Measurements from ENCODE around the gene SAC3D1.
"Not testable (repeated sequence)": the region's sequence is repeated elsewhere in the genome, so short reads cannot be mapped to it uniquely, and the experiment has no call there.

The SAC3D1 gene

GRCh38 chr11:65008873-65009272 lies 32.1 kb upstream of the SAC3D1 start:
- Histone ChIP-seq H3K27me3 (ENCODE audit: control insufficient read depth in 1 of 2, insufficient read depth in 2 of 2, low read length in 2 of 2) (no peaks in the 10 kb centered on the region), H3K36me3 (ENCODE audit: insufficient read depth, low read length) (no peaks in the 10 kb centered on the region), H3K9me3 (ENCODE audit: low read length) (no peaks in the 10 kb centered on the region), H3K9ac (ENCODE audit: low read length) (no peak overlapping the region), H3K27ac (ENCODE audit: low read depth, low read length) (no peak overlapping the region), H3K4me1 (ENCODE audit: insufficient read depth, low read length) (peaks cover 8% of the 10 kb centered on the region), H3K4me3 (ENCODE audit: low read depth in 1 of 2, low read length in 2 of 2) (no peak overlapping the region)

- H3K9me3 ChIP-seq (ENCODE audit: low read length), result no peaks in the 10 kb centered on the region
- H3K27ac ChIP-seq (ENCODE audit: low read depth, low read length), result peak overlapping the region; percentile 99
- H3K36me3 ChIP-seq (ENCODE audit: insufficient read depth, low read length), result peaks cover 8% of the 10 kb centered on the region
- peak overlapping the region; percentile 82 to 92 for H3K4me3 ChIP-seq (ENCODE audit: low read depth in 1 of 2, low read length in 2 of 2)
- H3K9ac ChIP-seq (ENCODE audit: low read length), result peak overlapping the region; percentile 93
- H3K4me1 ChIP-seq (ENCODE audit: insufficient read depth, low read length), result peaks cover 13% of the 10 kb centered on the region
- H3K27me3 ChIP-seq (ENCODE audit: control insufficient read depth in 1 of 2, insufficient read depth in 2 of 2, low read length in 2 of 2), result no peaks in the 10 kb centered on the region
These were observed 27.7 kb upstream of the SAC3D1 start for GRCh38 chr11:65013130-65013887.

- Histone ChIP-seq H3K9me3 (ENCODE audit: low read length) (no peaks in the 10 kb centered on the region), H3K4me1 (ENCODE audit: insufficient read depth, low read length) (peaks cover 13% of the 10 kb centered on the region), H3K27ac (ENCODE audit: low read depth, low read length) (peak within 1 kb of the TSS; percentile 99), H3K27me3 (ENCODE audit: control insufficient read depth in 1 of 2, insufficient read depth in 2 of 2, low read length in 2 of 2) (no peaks in the 10 kb centered on the region), H3K4me3 (ENCODE audit: low read depth in 1 of 2, low read length in 2 of 2) (peak within 1 kb of the TSS; percentile 82 to 92), H3K36me3 (ENCODE audit: insufficient read depth, low read length) (peaks cover 13% of the 10 kb centered on the region), H3K9ac (ENCODE audit: low read length) (peak within 1 kb of the TSS; percentile 93)
These were observed 26.9 kb upstream of the SAC3D1 start, which contains the start of gene ARL2 for GRCh38 chr11:65013888-65014725. ARL2 (plus strand) TSS chr11:65014160; CDS start chr11:65014208, 48 bp downstream.

GRCh38 chr11:65014726-65015227 lies 26.2 kb upstream of the SAC3D1 start:
- no peaks in the 10 kb centered on the region for H3K27me3 ChIP-seq (ENCODE audit: control insufficient read depth in 1 of 2, insufficient read depth in 2 of 2, low read length in 2 of 2)
- H3K4me1 ChIP-seq (ENCODE audit: insufficient read depth, low read length), result peaks cover 13% of the 10 kb centered on the region
- no peaks in the 10 kb centered on the region for H3K9me3 ChIP-seq (ENCODE audit: low read length)
- H3K4me3 ChIP-seq (ENCODE audit: low read depth in 1 of 2, low read length in 2 of 2), result peak overlapping the region; percentile 82 to 92
- H3K27ac ChIP-seq (ENCODE audit: low read depth, low read length), result peak overlapping the region; percentile 99
- peaks cover 16% of the 10 kb centered on the region for H3K36me3 ChIP-seq (ENCODE audit: insufficient read depth, low read length)
- peak overlapping the region; percentile 39 for H3K9ac ChIP-seq (ENCODE audit: low read length)

- Histone ChIP-seq H3K9ac (ENCODE audit: low read length) (no peak overlapping the region), H3K4me1 (ENCODE audit: insufficient read depth, low read length) (peaks cover 13% of the 10 kb centered on the region), H3K27ac (ENCODE audit: low read depth, low read length) (no peak overlapping the region)
These were observed 24.3 kb upstream of the SAC3D1 start for GRCh38 chr11:65016705-65017104.

GRCh38 chr11:65017937-65018336 lies 23.1 kb upstream of the SAC3D1 start:
- no peak overlapping the region for H3K4me3 ChIP-seq (ENCODE audit: low read depth in 1 of 2, low read length in 2 of 2)
- no peak overlapping the region for H3K9ac ChIP-seq (ENCODE audit: low read length)
- H3K4me1 ChIP-seq (ENCODE audit: insufficient read depth, low read length), result peaks cover 11% of the 10 kb centered on the region
- no peaks in the 10 kb centered on the region for H3K27me3 ChIP-seq (ENCODE audit: control insufficient read depth in 1 of 2, insufficient read depth in 2 of 2, low read length in 2 of 2)
- no peaks in the 10 kb centered on the region for H3K9me3 ChIP-seq (ENCODE audit: low read length)
- H3K36me3 ChIP-seq (ENCODE audit: insufficient read depth, low read length), result peaks cover 32% of the 10 kb centered on the region
- H3K27ac ChIP-seq (ENCODE audit: low read depth, low read length), result no peak overlapping the region

More at GRCh38 chr11:65016705-65017104, 24.3 kb upstream of the SAC3D1 start:
- Histone ChIP-seq H3K27me3 (ENCODE audit: control insufficient read depth in 1 of 2, insufficient read depth in 2 of 2, low read length in 2 of 2) (no peaks in the 10 kb centered on the region), H3K9me3 (ENCODE audit: low read length) (no peaks in the 10 kb centered on the region), H3K4me3 (ENCODE audit: low read depth in 1 of 2, low read length in 2 of 2) (no peak overlapping the region), H3K36me3 (ENCODE audit: insufficient read depth, low read length) (peaks cover 27% of the 10 kb centered on the region)

GRCh38 chr11:65019824-65020223 lies 21.2 kb upstream of the SAC3D1 start:
- no peaks in the 10 kb centered on the region for H3K27me3 ChIP-seq (ENCODE audit: control insufficient read depth in 1 of 2, insufficient read depth in 2 of 2, low read length in 2 of 2)
- peaks cover 6% of the 10 kb centered on the region for H3K4me1 ChIP-seq (ENCODE audit: insufficient read depth, low read length)
- no peak overlapping the region for H3K9ac ChIP-seq (ENCODE audit: low read length)
- H3K4me3 ChIP-seq (ENCODE audit: low read depth in 1 of 2, low read length in 2 of 2), result no peak overlapping the region
- H3K27ac ChIP-seq (ENCODE audit: low read depth, low read length), result no peak overlapping the region
- peaks cover 32% of the 10 kb centered on the region for H3K36me3 ChIP-seq (ENCODE audit: insufficient read depth, low read length)
- no peaks in the 10 kb centered on the region for H3K9me3 ChIP-seq (ENCODE audit: low read length)

- Histone ChIP-seq H3K36me3 (ENCODE audit: insufficient read depth, low read length) (peaks cover 32% of the 10 kb centered on the region), H3K9me3 (ENCODE audit: low read length) (no peaks in the 10 kb centered on the region)
These were observed 20.0 kb upstream of the SAC3D1 start for GRCh38 chr11:65021003-65021402.

GRCh38 chr11:65021509-65021908 lies 19.5 kb upstream of the SAC3D1 start:
- Histone ChIP-seq H3K27me3 (ENCODE audit: control insufficient read depth in 1 of 2, insufficient read depth in 2 of 2, low read length in 2 of 2) (no peaks in the 10 kb centered on the region), H3K4me3 (ENCODE audit: low read depth in 1 of 2, low read length in 2 of 2) (no peak overlapping the region), H3K9ac (ENCODE audit: low read length) (no peak overlapping the region), H3K27ac (ENCODE audit: low read depth, low read length) (no peak overlapping the region), H3K36me3 (ENCODE audit: insufficient read depth, low read length) (peaks cover 32% of the 10 kb centered on the region), H3K4me1 (ENCODE audit: insufficient read depth, low read length) (peaks cover under 1% of the 10 kb centered on the region), H3K9me3 (ENCODE audit: low read length) (no peaks in the 10 kb centered on the region)

More at GRCh38 chr11:65021003-65021402, 20.0 kb upstream of the SAC3D1 start:
- Histone ChIP-seq H3K27me3 (ENCODE audit: control insufficient read depth in 1 of 2, insufficient read depth in 2 of 2, low read length in 2 of 2) (no peaks in the 10 kb centered on the region), H3K9ac (ENCODE audit: low read length) (no peak overlapping the region), H3K27ac (ENCODE audit: low read depth, low read length) (no peak overlapping the region), H3K4me3 (ENCODE audit: low read depth in 1 of 2, low read length in 2 of 2) (no peak overlapping the region), H3K4me1 (ENCODE audit: insufficient read depth, low read length) (no peaks in the 10 kb centered on the region)

- not testable (repeated sequence) for H3K27ac ChIP-seq (ENCODE audit: low read depth, low read length); H3K9ac ChIP-seq (ENCODE audit: low read length); H3K27me3 ChIP-seq (ENCODE audit: control insufficient read depth in 1 of 2, insufficient read depth in 2 of 2, low read length in 2 of 2); H3K4me3 ChIP-seq (ENCODE audit: low read depth in 1 of 2, low read length in 2 of 2); H3K9me3 ChIP-seq (ENCODE audit: low read length)
- peaks cover 22% of the 10 kb centered on the region for H3K36me3 ChIP-seq (ENCODE audit: insufficient read depth, low read length)
- H3K4me1 ChIP-seq (ENCODE audit: insufficient read depth, low read length), result peaks cover 12% of the 10 kb centered on the region
These were observed 17.5 kb upstream of the SAC3D1 start for GRCh38 chr11:65023502-65023901.

- Histone ChIP-seq H3K4me1 (ENCODE audit: insufficient read depth, low read length) (peaks cover 14% of the 10 kb centered on the region), H3K9me3 (ENCODE audit: low read length) (no peaks in the 10 kb centered on the region), H3K27ac (ENCODE audit: low read depth, low read length) (peak overlapping the region; percentile 98), H3K4me3 (ENCODE audit: low read depth in 1 of 2, low read length in 2 of 2) (peak overlapping the region in 1 of 2 donors; percentile 68), H3K36me3 (ENCODE audit: insufficient read depth, low read length) (peaks cover 6% of the 10 kb centered on the region), H3K27me3 (ENCODE audit: control insufficient read depth in 1 of 2, insufficient read depth in 2 of 2, low read length in 2 of 2) (no peaks in the 10 kb centered on the region), H3K9ac (ENCODE audit: low read length) (no peak overlapping the region)
These were observed 14.2 kb upstream of the SAC3D1 start for GRCh38 chr11:65026810-65027209.
